Left cardiac atrium (tissue), 2 donors: ENCODE measurements around the gene ATG12. TPM values are rescaled to one million over a fixed set of nuclear protein-coding genes. Genes with fewer than 3 reads are reported as not detected.

Experiments
- total RNA-seq, 2 donors: library from RNA; stranded (reverse); fragmentation: NEBNext Ultra II Directional; extraction: Animal tissue kit (Norgen Biotek cat#: 25700); gene quantifications; one replicate each; pipeline ENCODE4 v1.2.1, GENCODE V29; 2021
- donor health status: DM: no; HTN: yes; CAD: no; lungs with severe emphysema.
- donor health status: DM: yes; HTN: yes; CAD: no.

ATG12 gene
- total RNA-seq, 2 donors from 2014 or later = 26.4 to 31.8 TPM

Other genes with a start within 250 kb of the ATG12 start
- 1 to 10 TPM; 3.5 TPM for gene TICAM2, start 239.1 kb downstream of the ATG12 start, total RNA-seq
- gene TMED7, start 215.5 kb downstream of the ATG12 start, total RNA-seq = 10 to 100 TPM; 72.9 to 93.7 TPM
- gene CDO1, start 24.9 kb downstream of the ATG12 start, total RNA-seq = 10 to 100 TPM; 12.9 to 41.4 TPM
- 10 to 100 TPM; 64.3 to 76.8 TPM for gene AP3S1, start 370 bp upstream of the ATG12 start, total RNA-seq
- gene LVRN, start 120.9 kb upstream of the ATG12 start, total RNA-seq = 1 to 10 TPM in 1 of 2 donors, under 1 TPM in 1; 0.65 to 3.9 TPM
- gene ARL14EPL, start 190.9 kb upstream of the ATG12 start, total RNA-seq = not detected
- gene COMMD10, start 243.5 kb upstream of the ATG12 start, total RNA-seq = 10 to 100 TPM; 27.8 to 28.7 TPM